Lower lobe of right lung (tissue), 2 donors: ENCODE results near the gene SHOC2. TPM values are rescaled to one million over a fixed set of nuclear protein-coding genes. Genes with fewer than 3 reads are reported as not detected.

Experiments used
- ATAC-seq, 2 donors: fragments of 200-7000 bp; cut with Tn5 transposase; one replicate each; pipeline ENCODE4 v1.9.1; 2020 to 2022; ENCODE audit warnings: mild to moderate bottlenecking in 2 of 2, moderate library complexity in 2 of 2
- DNase-seq: peaks from one replicate; pipeline ENCODE4 v3.0.0-alpha.2; 2020
- H3K27ac ChIP-seq: fragments of 200-600 bp; one replicate; pipeline ENCODE4 v1.8.0; 2022
- H3K27me3 ChIP-seq: fragments of 200-600 bp; one replicate; pipeline ENCODE4 v1.8.0; 2022; ENCODE audit warnings: low read depth
- H3K36me3 ChIP-seq: fragments of 200-600 bp; one replicate; pipeline ENCODE4 v1.8.0; 2022; ENCODE audit warnings: mild to moderate bottlenecking
- H3K4me1 ChIP-seq: fragments of 200-600 bp; one replicate; pipeline ENCODE4 v1.8.0; 2022
- H3K4me3 ChIP-seq: fragments of 200-600 bp; one replicate; pipeline ENCODE4 v1.8.0; 2022; ENCODE audit warnings: mild to moderate bottlenecking
- H3K9me3 ChIP-seq: fragments of 200-600 bp; one replicate; pipeline ENCODE4 v1.8.0; 2022
- intact Hi-C: fragments of 100-400 bp; cut with DNase I; formaldehyde crosslinking; loops from one replicate; pipeline ENCODE4 v1.11.0; 2022
- microRNA-seq: library from miRNA; unstranded; fragments of <30 nt; microRNA quantifications from one replicate; pipeline ENCODE4 v1.2.0, GENCODE V29; 2020; ENCODE audit warnings: borderline number of aligned reads
- total RNA-seq: library from RNA; stranded (reverse); fragmentation: NEBNext Ultra II Directional; extraction: Animal tissue kit (Norgen Biotek cat#: 25700); gene quantifications from one replicate; pipeline ENCODE4 v1.2.1, GENCODE V29; 2021
- TF ChIP-seq, protein P1 (sequence below): fragments of 200-600 bp; IDR thresholded peaks from one replicate; pipeline ENCODE4 v1.8.0; 2022; ENCODE audit warnings: antibody characterized with exemption, mild to moderate bottlenecking
- donor health status: DM: no; HTN: yes; CAD: no; lungs with severe emphysema.

Gene SHOC2
- total RNA-seq, 1 donor from 2014 or later = 60.9 TPM

DNA sequence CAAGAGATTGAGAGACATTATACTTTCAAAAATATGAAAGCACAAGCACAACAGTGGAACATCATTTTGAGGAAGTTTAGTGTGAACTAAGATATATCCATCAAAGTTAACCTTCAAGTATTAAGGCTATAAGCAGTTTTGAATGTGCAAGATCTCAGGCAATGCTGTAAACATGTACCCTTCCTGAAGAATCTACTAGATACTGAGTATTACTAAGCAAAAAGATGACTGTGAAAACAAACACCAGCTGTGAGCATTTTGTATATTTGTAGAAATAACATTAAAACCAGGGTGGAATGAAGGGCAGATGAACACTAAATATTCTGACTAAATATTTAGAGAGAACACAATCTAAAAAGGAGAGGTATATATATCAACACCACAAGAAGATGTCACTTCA is 116.1 kb downstream of the SHOC2 start:
- no peaks in the 10 kb centered on the region for H3K27me3 ChIP-seq
- DNase-seq (no peak), ATAC-seq (no peak)
- intact Hi-C loops = no loop called here
- no peak overlapping the region for H3K4me3 ChIP-seq
- no peak overlapping the region for H3K27ac ChIP-seq
- no peaks in the 10 kb centered on the region for H3K4me1 ChIP-seq
- TF ChIP-seq, protein P1, sequence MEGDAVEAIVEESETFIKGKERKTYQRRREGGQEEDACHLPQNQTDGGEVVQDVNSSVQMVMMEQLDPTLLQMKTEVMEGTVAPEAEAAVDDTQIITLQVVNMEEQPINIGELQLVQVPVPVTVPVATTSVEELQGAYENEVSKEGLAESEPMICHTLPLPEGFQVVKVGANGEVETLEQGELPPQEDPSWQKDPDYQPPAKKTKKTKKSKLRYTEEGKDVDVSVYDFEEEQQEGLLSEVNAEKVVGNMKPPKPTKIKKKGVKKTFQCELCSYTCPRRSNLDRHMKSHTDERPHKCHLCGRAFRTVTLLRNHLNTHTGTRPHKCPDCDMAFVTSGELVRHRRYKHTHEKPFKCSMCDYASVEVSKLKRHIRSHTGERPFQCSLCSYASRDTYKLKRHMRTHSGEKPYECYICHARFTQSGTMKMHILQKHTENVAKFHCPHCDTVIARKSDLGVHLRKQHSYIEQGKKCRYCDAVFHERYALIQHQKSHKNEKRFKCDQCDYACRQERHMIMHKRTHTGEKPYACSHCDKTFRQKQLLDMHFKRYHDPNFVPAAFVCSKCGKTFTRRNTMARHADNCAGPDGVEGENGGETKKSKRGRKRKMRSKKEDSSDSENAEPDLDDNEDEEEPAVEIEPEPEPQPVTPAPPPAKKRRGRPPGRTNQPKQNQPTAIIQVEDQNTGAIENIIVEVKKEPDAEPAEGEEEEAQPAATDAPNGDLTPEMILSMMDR = no peak
- H3K36me3 ChIP-seq = no peaks in the 10 kb centered on the region
- peaks cover 23% of the 10 kb centered on the region for H3K9me3 ChIP-seq

DNA sequence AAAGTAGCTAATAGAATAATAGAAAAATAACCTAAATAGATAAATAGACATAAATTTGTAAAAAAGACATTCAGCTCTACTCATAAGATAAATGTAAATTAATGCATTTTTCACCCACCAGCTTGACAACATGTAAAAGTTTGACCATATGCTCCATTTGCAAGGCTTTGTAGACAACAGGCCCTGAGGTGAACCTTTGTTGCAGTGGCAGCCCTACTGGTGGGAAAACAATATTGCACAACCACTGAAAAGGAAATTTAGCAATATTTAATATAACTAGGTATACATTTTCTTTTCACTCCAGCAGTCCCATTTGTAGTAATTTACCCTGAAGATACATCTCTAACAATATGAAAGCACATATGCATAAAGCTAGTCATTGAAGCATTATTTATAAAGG is 118.5 kb downstream of the SHOC2 start:
- DNase-seq = no peak
- ATAC-seq = no peak
- intact Hi-C loops = no loop called here
- TF ChIP-seq, protein P1 = no peak
- H3K4me1 ChIP-seq = no peaks in the 10 kb centered on the region
- no peak overlapping the region for H3K27ac ChIP-seq
- H3K9me3 ChIP-seq = peaks cover 24% of the 10 kb centered on the region
- H3K27me3 ChIP-seq = no peaks in the 10 kb centered on the region
- no peaks in the 10 kb centered on the region for H3K36me3 ChIP-seq
- H3K4me3 ChIP-seq = no peak overlapping the region

DNA sequence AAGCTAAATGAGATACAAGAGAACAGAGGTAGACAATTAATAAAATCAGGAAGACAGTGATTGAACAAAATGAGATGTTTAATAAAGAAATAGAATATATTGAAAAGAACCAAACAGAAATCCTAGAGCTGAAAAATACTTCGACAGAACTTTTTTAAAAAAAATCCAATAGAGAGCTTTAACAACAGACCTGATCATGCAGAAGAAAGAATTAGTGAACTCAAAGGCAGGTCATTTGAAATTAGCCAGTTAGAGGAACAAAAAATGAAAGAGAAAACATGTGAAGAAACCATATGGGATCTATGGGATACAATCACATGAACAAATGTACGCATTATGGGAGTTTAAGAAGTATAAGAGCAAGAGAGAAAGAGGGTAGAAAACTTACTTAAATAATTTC is 120.1 kb downstream of the SHOC2 start:
- Histone ChIP-seq H3K4me3 (no peak overlapping the region), H3K27me3 (no peaks in the 10 kb centered on the region), H3K9me3 (peaks cover 21% of the 10 kb centered on the region), H3K27ac (no peak overlapping the region), H3K4me1 (no peaks in the 10 kb centered on the region), H3K36me3 (no peaks in the 10 kb centered on the region)
- TF ChIP-seq, protein P1 = no peak
- ATAC-seq = no peak
- intact Hi-C loops = no loop called here
- no peak for DNase-seq

DNA sequence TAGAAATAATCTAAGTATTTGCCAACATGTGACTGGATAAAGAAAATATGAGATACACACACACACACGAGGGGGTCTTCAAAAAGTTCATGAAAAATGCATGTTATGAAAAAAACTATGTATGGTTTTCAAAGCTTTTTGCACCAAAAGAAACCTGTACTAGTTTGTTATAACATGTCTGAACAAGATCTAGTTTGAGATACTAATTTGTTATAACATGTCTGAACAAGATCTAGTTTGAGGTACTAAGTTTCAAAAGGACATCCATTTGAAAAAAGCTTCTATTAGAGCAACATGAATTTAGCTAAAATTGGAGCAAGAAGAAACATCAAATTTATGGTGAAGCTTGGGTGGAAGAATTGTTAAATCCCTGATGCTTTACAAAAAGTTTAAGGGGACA is 137.6 kb downstream of the SHOC2 start:
- H3K36me3 ChIP-seq = no peaks in the 10 kb centered on the region
- no peak for DNase-seq
- TF ChIP-seq, protein P1 = no peak
- peaks cover 3% of the 10 kb centered on the region for H3K27me3 ChIP-seq
- ATAC-seq = no peak
- intact Hi-C loops = no loop called here
- H3K27ac ChIP-seq = no peak overlapping the region
- no peak overlapping the region for H3K4me3 ChIP-seq
- H3K4me1 ChIP-seq = no peaks in the 10 kb centered on the region
- peaks cover 15% of the 10 kb centered on the region for H3K9me3 ChIP-seq

Small RNAs within 50 kb of the gene (microRNA-seq; reads per million reads assigned to microRNA genes)
- gene MIR548E = not detected

Other genes starting within 250 kb of the SHOC2 start
- gene PDCD4, start 47.7 kb upstream of the SHOC2 start, total RNA-seq = 74.2 TPM
- 32.4 TPM for gene BBIP1, start 424 bp upstream of the SHOC2 start, total RNA-seq
- 3.8 TPM for gene ADRA2A, start 157.4 kb downstream of the SHOC2 start, total RNA-seq